RCC 7860 (cell line): Measurements from ENCODE around the gene CTBP2.
A peak's percentile ranks its signal among the peaks of the same experiment; 100 is the strongest.
"Not testable (repeated sequence)": the region's sequence is repeated elsewhere in the genome, so short reads cannot be mapped to it uniquely, and the experiment has no call there.

Experiments used
- DNase-seq: peaks from one replicate; pipeline ENCODE4 v3.0.0-alpha.2; 2015; ENCODE audit warnings: low spot score
- FAIRE-seq: peaks from 2 replicates; lab custom pipeline; 2012; peaks lifted over from hg19 to GRCh38; lab: Jason Lieb, UNC

The CTBP2 gene

DNA sequence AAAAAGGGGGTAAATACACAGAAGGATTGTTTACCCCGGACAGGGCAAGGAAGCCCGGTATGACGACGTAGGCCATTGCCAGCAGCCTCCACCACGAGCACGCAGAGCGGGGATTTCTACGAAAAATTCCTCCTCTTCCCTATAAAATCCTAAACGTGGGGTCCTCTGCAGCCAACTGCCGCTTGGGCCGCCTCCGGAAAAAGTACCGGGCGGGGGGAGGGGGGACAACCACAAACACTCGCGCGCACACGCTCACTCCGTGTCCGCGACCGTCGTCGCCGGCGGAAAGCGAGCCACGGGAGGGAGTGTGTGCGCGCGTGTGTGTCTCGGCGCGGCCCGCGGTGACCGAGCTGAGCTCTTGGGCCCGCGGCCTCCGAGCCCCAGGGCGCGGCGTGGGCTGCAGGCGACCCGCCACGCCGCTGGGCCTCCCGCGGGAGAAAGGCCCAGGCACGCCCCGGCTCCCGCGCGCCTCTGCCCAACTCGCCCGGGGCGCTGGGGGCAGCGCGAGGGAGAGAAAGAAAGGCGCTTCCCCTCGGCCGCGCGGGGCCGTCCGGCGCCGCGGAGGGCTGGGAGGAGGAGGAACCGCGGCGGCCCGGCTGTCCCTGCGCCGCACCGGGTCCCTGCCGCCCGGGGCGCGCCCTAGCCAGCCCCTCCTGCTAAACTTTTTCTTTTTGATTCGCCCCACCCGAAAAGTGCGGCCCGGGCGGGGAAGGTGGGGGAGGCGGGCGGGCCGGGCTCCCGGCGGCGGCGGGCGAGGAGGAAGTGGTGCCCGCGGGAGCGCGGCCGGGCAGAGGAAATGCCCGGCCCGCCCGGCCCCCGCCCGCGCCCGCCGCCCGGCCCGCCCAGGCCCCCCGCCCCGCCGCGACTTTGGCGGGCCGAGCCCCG is 1.5 kb downstream of the CTBP2 start:
- peak; percentile 39 for DNase-seq
- FAIRE-seq, result no peak

GRCh38 chr10:125158275-125158600 is 2.1 kb downstream of the CTBP2 start:
- FAIRE-seq, result no peak
- DNase-seq, result no peak

DNA sequence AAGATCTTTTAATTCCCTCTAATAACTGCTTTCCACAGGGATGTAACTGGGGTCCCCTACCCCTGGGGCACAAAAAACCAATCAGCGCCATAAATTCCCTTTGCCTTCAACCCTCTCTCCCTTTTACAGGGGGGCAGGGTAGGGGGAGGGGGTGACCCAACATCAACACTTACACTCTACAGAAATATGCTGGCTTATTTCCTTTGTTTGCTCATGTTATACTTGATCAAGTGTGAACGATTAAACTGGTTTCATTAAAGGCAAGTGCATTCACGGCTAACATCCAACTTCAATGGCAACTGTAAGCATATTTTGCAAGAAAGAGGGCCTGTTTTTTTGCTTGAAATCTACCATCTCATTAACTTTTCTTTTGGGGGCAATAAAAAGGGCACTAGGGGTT is 2.9 kb downstream of the CTBP2 start:
- FAIRE-seq (no peak), DNase-seq (no peak)

DNA sequence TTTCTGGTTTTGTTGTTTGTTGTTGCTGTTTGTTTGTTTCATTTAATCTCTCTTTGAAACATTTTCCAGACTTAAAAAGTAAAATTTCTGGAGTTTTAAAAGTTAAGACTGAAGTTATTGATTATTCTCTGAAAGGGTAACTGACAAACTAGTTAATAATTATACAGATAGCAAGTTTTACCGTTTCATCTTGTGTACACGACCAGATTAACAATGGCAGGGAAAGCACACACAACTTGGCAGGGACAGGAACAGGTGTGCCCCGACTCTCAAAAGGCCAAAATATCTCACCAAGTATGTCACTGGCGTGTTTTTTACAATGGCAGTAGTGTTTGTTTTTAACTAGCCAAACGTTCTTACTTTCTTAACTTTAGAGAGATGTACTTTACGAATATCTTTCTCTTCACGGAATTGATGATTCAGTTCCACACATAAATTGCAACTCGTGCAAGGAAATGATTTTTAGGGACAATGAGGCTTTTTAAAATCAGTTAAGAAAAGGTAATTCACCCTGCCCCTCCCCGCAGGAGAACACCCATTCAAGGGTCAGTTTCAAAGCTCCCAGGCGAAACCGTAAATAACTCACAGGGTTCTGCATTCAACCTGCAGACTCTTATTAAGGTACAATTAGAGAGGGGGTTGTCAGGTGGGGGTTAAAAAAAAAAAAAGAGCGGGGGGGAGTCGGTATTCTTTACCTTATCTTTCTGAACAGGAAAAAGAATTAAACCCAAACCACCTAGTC is 3.5 kb downstream of the CTBP2 start:
- DNase-seq (no peak), FAIRE-seq (no peak)

GRCh38 chr10:125156196-125156595 is 4.2 kb downstream of the CTBP2 start:
- no peak for FAIRE-seq

DNA sequence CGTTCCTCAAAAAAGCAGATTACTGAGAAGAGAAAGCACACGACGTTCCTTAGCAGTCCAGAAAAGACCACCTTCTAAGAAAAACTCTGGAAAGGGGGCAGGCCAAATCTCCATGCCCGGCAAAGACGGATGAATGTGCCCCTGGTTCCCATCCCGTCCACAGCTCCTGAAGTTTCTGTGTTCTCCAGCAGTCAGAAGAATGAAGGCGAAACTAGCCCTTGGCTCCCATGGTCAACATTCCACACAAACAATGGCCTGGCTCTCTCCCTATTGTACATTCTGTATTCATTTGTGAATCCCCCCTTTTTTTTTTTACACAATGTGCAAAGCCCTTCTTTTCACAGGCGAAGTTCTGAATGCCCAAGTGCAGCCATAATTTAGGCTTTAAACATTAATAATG is 5.3 kb downstream of the CTBP2 start:
- FAIRE-seq, result no peak
- no peak for DNase-seq

More at GRCh38 chr10:125156196-125156595, 4.2 kb downstream of the CTBP2 start:
- no peak for DNase-seq

- DNase-seq, result no peak
- FAIRE-seq, result no peak
Measured at GRCh38 chr10:125154529-125154928, 5.8 kb downstream of the CTBP2 start.

GRCh38 chr10:125153703-125154490 is 6.5 kb downstream of the CTBP2 start:
- FAIRE-seq (no peak), DNase-seq (no peak)

- FAIRE-seq (no peak), DNase-seq (no peak)
Measured at GRCh38 chr10:125152450-125153368, 7.7 kb downstream of the CTBP2 start.

DNA sequence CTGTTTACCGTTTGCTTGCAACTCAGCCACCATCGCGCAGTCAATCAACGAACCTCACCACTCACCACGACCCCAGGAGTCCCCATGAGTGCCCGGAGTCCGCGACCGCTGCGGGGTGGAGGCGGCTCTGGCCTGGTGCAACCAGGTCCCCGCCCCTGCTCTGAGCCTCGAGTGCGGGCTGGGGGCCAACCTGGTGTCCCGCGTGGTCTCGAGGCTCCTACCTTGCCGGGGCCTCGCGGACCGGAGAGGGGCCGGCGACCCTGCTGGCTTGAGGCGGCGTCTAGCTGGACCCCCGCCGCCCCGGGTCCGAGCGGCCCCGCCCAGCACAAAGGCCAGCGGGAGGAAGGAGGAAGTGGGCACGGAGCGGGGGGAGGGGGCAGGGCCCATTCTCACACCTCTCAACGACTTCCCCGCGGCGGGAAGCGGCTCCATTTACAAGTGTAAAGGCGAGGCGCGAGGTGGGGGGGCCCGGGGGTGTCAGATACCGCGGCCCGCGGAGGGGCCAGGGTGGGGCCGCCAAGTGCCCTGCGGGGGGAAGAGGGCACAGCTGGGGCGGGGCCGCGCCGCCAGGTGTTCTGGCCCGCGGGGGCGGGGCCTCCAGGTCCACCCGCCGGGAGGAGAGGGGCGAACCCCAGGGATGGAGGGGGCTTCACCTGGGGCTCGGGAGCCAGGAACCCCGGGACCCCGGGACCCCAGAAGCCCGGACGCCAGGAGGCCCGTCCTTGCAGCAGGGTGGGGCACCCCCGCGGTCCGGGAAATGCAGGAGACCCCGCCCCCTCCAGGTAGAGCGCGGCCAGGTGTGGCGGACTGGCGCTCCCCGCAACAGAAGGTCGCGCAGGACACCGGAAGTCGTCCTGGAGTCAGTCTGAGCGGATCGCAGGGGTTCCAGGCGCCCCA is 8.6 kb downstream of the CTBP2 start:
- FAIRE-seq, result no peak
- no peak for DNase-seq

DNA sequence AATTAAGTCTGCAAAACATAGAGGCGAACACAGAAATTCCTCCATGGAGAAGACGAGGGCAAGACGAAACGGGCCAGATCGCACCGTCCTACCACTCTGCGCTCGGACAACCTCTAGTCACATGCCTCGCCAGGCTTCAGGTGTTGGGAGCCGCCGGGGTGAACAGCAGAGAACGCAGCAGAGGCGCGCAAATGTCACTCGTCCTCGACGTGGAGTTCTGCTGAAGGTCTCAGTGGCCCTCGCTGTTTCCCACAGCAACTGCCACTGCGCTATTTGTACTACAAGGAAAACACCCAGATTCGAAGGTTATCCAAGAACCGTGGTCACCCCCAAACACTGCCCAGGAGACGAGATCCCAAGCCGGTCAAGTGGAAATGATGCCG is 9.2 kb downstream of the CTBP2 start:
- FAIRE-seq, result no peak

GRCh38 chr10:125150376-125151083 is 9.8 kb downstream of the CTBP2 start:
- FAIRE-seq, DNase-seq: not testable (repeated sequence)

More for the DNA sequence above, 9.2 kb downstream of the CTBP2 start:
- DNase-seq, result no peak

DNA sequence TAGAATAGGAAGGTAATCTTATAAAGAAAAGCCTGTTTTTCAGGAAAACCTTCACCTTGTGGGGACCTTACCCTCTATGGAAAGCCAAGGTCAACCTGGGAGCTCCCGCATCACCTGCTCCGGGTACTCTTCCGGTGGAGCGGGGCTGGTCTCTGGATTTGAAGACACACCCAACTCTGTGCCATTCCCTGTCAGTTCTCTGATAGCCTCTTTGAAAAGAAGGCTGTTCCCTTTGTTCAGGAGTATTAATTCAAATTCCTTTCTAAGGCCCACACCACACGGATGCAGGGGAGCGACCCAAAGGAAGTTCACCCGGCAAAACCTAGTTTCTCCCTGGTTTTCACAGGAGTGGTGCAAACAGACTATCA is 10.7 kb downstream of the CTBP2 start:
- FAIRE-seq, result no peak
- no peak for DNase-seq

- DNase-seq (peak; percentile 69), FAIRE-seq (peak; percentile 31)
Measured at GRCh38 chr10:125149036-125149679, 11.2 kb downstream of the CTBP2 start.

DNA sequence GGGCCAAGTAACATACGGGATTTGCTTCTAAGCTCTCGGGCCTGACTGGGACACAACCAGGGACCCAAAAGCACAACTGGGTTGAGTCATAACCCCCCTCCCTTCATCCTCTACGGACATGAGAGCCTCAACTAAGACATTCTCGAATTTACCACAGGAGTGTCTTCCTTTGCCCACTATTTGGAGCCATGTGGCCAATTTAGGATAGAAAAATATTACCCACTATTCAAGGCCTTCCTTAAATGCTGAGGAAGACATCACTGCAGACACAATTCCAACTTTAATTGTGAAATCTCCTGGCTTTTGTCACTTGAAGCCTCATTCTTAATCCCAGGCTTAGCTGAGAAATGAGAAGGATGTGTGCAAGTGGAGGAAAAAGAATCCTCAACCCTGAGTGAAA is 11.8 kb downstream of the CTBP2 start:
- no peak for DNase-seq
- FAIRE-seq, result no peak

DNA sequence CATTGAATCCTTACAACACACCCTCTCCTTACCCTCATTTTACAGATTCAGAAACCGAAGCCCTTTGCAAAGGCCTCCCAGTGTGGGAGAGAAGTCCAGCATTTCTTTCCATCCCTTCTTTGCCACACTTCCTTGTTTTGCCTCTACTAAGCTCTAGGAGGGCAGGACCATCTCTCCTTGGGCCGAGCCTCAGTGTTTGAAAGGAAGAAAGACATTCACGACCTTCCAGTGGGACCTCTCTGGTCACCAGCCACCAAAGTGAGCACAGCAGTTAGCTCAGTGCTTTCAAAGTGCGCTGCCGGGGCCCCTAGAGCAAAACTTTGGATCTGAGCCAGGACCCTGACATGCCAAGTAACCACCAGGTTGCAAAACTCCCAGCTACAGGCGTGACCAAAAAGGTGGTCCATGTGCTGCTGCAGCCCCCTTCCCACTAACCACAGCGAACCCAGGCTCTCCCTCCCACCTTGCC is 12.4 kb downstream of the CTBP2 start:
- DNase-seq (no peak), FAIRE-seq (no peak)

- peak; percentile 93 for DNase-seq
- FAIRE-seq, result peak; percentile 91
Measured at GRCh38 chr10:125146791-125147579, 13.4 kb downstream of the CTBP2 start.
